BJ (cell line): ENCODE measurements around the gene ADGRG3. TPM values are rescaled to one million over a fixed set of nuclear protein-coding genes. Genes with fewer than 3 reads are reported as not detected.

ENCODE experiments used
- CTCF ChIA-PET: fragments of 350-600 bp; formaldehyde crosslinking; extraction: SDS; loops from one replicate; lab custom pipeline; 2021; ENCODE audit warnings: antibody characterized with exemption, inconsistent platforms; lab: Yijun Ruan, JAX
- POLR2A ChIA-PET: fragments of 300-600 bp; sonication (Branson Sonifier 250); formaldehyde crosslinking; extraction: SDS; loops from one replicate; lab custom pipeline; 2021; ENCODE audit warnings: antibody characterized with exemption; lab: Charles Lee
- DNase-seq: peaks from one replicate; pipeline ENCODE4 v3.0.0-alpha.2; 2011; ENCODE audit warnings: low read depth
- H3K27me3 ChIP-seq: 2 replicates; pipeline ENCODE4 v1.6.0; 2011; ENCODE audit warnings: low read length; ENCODE audit not compliant: control insufficient read depth, insufficient read depth
- H3K36me3 ChIP-seq: 2 replicates; pipeline ENCODE4 v1.5.1; 2011; ENCODE audit warnings: low read length; ENCODE audit not compliant: control insufficient read depth, insufficient read depth
- H3K4me3 ChIP-seq: 2 replicates; pipeline ENCODE4 v1.5.1; 2011; ENCODE audit warnings: low read depth, mild to moderate bottlenecking, control low read depth, low read length
- CTCF ChIP-seq: IDR thresholded peaks from 2 replicates; pipeline ENCODE4 v1.5.1; 2011; ENCODE audit warnings: low read depth, mild to moderate bottlenecking, control low read depth, inconsistent platforms, low read length, moderate library complexity; ENCODE audit not compliant: insufficient read depth
- polyA plus RNA-seq: library from polyadenylated mRNA; depleted of rRNA; stranded (reverse); fragments of >200 nt; gene quantifications from 2 replicates; pipeline ENCODE4 v1.2.3, GENCODE V29; 2011

Gene ADGRG3
- polyA plus RNA-seq, 1 experiment = not detected

DNA sequence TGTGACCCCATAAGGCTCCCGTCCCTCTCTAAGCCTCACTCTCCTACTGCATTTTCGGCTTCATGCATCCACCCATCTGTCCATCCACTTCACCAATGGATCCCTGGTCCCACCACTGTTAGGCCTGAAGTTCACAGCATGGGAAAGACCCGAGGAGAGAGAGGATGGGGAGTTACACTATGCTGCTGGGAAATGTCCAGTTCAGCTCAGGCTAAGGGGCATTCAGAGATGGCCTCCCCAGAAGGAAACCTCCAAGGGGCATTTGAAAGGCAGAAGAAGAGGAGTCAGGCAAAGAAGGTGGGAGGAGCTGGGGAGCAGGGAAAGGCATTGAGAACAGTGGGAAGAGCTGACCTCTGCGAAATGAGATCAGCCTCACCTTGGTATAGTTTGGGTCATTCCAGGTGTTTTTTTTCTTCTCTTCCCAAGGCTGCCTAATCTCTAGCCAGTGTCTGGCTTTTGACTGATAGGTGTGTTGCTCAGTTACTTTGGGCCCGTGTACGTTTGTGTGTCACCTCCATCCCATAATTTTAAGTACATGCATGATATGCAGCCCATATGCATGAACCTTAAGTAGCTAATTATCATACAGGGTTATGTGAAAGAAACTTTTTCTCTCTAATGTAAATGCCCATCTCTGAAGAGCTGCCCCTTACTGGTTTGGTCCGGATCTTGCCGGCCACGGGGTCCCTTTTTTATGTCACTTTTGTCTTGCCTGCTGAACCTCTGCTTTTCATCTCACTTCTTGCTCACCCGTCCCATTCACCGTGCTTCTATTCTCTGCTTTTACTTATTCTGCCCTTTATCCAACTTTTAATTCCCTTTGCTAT, 14.9 kb downstream of the ADGRG3 start:
- ChIA-PET CTCF (interaction anchor here (1.0 to 1.1 kb wide), 3 partner anchors 11 to 35 kb away, joined by 3 read pairs; partner anchors contain the start of gene DRC7), POLR2A (no interaction called here)
- no peak for TF ChIP-seq CTCF
- DNase-seq = no peak
- Histone ChIP-seq H3K36me3 (no peaks in the 10 kb centered on the region), H3K4me3 (no peak overlapping the region), H3K27me3 (peaks cover 4% of the 10 kb centered on the region; the same call in 1 of the 2 replicates)

GRCh38 chr16:57683636-57684545, 15.8 kb downstream of the ADGRG3 start:
- CTCF ChIA-PET = interaction anchor here (0.5 to 1.1 kb wide), 3 partner anchors 12 to 493 kb away, joined by 3 read pairs; no protein-coding TSS in a partner anchor
- Histone ChIP-seq H3K4me3 (no peak overlapping the region), H3K36me3 (no peaks in the 10 kb centered on the region), H3K27me3 (peaks cover 7% of the 10 kb centered on the region)
- POLR2A ChIA-PET = no interaction called here
- TF ChIP-seq CTCF = no peak
- DNase-seq = no peak

GRCh38 chr16:57684626-57685358, 16.7 kb downstream of the ADGRG3 start:
- Histone ChIP-seq H3K4me3 (no peak overlapping the region), H3K27me3 (peaks cover 4% of the 10 kb centered on the region), H3K36me3 (no peaks in the 10 kb centered on the region)
- no peak for DNase-seq
- ChIA-PET POLR2A (no interaction called here), CTCF (interaction anchor here (0.6 kb wide), 1 partner anchor 52 kb away, joined by 3 read pairs; no protein-coding TSS in a partner anchor)
- TF ChIP-seq CTCF = no peak

DNA sequence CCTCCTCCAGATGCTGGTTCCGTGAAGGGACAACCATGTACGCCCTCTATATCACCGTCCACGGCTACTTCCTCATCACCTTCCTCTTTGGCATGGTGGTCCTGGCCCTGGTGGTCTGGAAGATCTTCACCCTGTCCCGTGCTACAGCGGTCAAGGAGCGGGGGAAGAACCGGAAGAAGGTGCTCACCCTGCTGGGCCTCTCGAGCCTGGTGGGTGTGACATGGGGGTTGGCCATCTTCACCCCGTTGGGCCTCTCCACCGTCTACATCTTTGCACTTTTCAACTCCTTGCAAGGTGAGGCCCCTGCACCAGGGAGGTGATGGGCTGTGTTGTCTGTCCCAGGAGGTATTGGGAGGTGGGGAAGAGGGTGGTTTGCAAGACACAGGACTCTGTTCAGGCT, 17.5 kb downstream of the ADGRG3 start:
- no peak for TF ChIP-seq CTCF
- peaks cover 6% of the 10 kb centered on the region for H3K27me3 ChIP-seq
- CTCF ChIA-PET = no interaction called here
- H3K36me3 ChIP-seq = no peaks in the 10 kb centered on the region
- POLR2A ChIA-PET = no interaction called here
- no peak overlapping the region for H3K4me3 ChIP-seq
- no peak for DNase-seq
